H1 (cell line): ENCODE results near the gene GMNC. TPM values are rescaled to one million over a fixed set of nuclear protein-coding genes. Genes with fewer than 3 reads are reported as not detected.

Experiments
- CTCF ChIA-PET: fragments of 300-600 bp; sonication (Branson Sonifier 250); formaldehyde crosslinking; loops from one replicate; lab custom pipeline; 2021; ENCODE audit not compliant: partially characterized antibody; lab: Charles Lee
- POLR2A ChIA-PET: fragments of 300-600 bp; sonication (Branson Sonifier 250); formaldehyde crosslinking; loops from one replicate; lab custom pipeline; 2021; ENCODE audit warnings: inconsistent platforms; ENCODE audit not compliant: partially characterized antibody; lab: Charles Lee
- DNase-seq, 2 experiments: peaks; one replicate each; pipeline versions ENCODE4 v3.0.0 to v3.0.0-alpha.2; 2010 to 2022; ENCODE audit warnings: low spot score in 2 of 2, low read depth in 1 of 2, mixed read lengths in 1 of 2
- FAIRE-seq: peaks from 2 replicates; lab custom pipeline; 2011; peaks lifted over from hg19 to GRCh38; lab: Jason Lieb, UNC
- H2AFZ ChIP-seq: 2 replicates; pipeline ENCODE4 v1.8.1; 2012; ENCODE audit warnings: low read length, inconsistent platforms
- H2AK5ac ChIP-seq: 2 replicates; pipeline ENCODE4 v1.6.1; 2013; ENCODE audit warnings: low read depth, low read length
- H2BK120ac ChIP-seq: replicated peaks from 2 replicates; pipeline ENCODE3; 2013; ENCODE audit warnings: low read depth, low read length, inconsistent platforms
- H2BK12ac ChIP-seq: 2 replicates; pipeline ENCODE4 v1.6.1; 2013; ENCODE audit warnings: low read depth, low read length
- H2BK15ac ChIP-seq: 2 replicates; pipeline ENCODE4 v1.6.1; 2013; ENCODE audit warnings: low read length
- H2BK20ac ChIP-seq: 2 replicates; pipeline ENCODE4 v1.6.1; 2013; ENCODE audit warnings: low read length
- H2BK5ac ChIP-seq: 2 replicates; pipeline ENCODE4 v1.6.1; 2013; ENCODE audit warnings: low read depth, low read length
- H3K14ac ChIP-seq: 2 replicates; pipeline ENCODE4 v1.6.1; 2013; ENCODE audit warnings: inconsistent platforms; ENCODE audit not compliant: insufficient read length
- H3K18ac ChIP-seq: 2 replicates; pipeline ENCODE4 v1.6.1; 2013; ENCODE audit warnings: low read length; ENCODE audit errors: extremely low read depth
- H3K23ac ChIP-seq: 2 replicates; pipeline ENCODE4 v1.6.1; 2013; ENCODE audit warnings: inconsistent platforms; ENCODE audit not compliant: insufficient read length
- H3K23me2 ChIP-seq: 2 replicates; pipeline ENCODE4 v1.6.1; 2013; ENCODE audit warnings: low read depth, low read length
- H3K27ac ChIP-seq: 2 replicates; pipeline ENCODE4 v1.6.1; 2011; ENCODE audit warnings: low read depth, low read length, inconsistent platforms
- H3K27me3 ChIP-seq, 4 experiments: replicated peaks in 1 of 4; 1 replicate in 1 of 4; 2 replicates in 3 of 4; pipeline versions ENCODE4 v1.6.1 to v1.8.1; 2011 to 2013; ENCODE audit warnings: low read length in 3 of 4, mild to moderate bottlenecking in 3 of 4, inconsistent platforms in 2 of 4, mixed read lengths in 2 of 4, moderate library complexity in 1 of 4; ENCODE audit not compliant: control insufficient read depth in 3 of 4, insufficient read depth in 3 of 4; ENCODE audit errors: extremely low read depth in 1 of 4
- H3K36me3 ChIP-seq, 4 experiments: 2 replicates each; pipeline versions ENCODE4 v1.6.1 to v1.8.1; 2011 to 2013; ENCODE audit warnings: mild to moderate bottlenecking in 4 of 4, low read length in 3 of 4, moderate library complexity in 2 of 4, control low read depth in 1 of 4, inconsistent platforms in 1 of 4; ENCODE audit not compliant: insufficient read depth in 4 of 4, control insufficient read depth in 2 of 4
- H3K4ac ChIP-seq: replicated peaks from 2 replicates; pipeline ENCODE3; 2013; ENCODE audit warnings: low read length, low read depth, mixed read lengths, inconsistent platforms; ENCODE audit not compliant: insufficient read length
- H3K4me1 ChIP-seq, 4 experiments: replicated peaks in 1 of 4; 1 replicate in 1 of 4; 2 replicates in 3 of 4; pipeline versions ENCODE4 v1.6.1 to v1.8.1; 2011 to 2013; ENCODE audit warnings: low read length in 3 of 4, inconsistent platforms in 2 of 4, mixed read lengths in 1 of 4; ENCODE audit not compliant: insufficient read depth in 4 of 4, control insufficient read depth in 3 of 4
- H3K4me2 ChIP-seq, 2 experiments: 2 replicates each; pipeline versions ENCODE4 v1.6.1 to v1.8.1; 2011 to 2013; ENCODE audit warnings: low read depth in 2 of 2, low read length in 2 of 2, control low read depth in 1 of 2, inconsistent platforms in 1 of 2, mild to moderate bottlenecking in 1 of 2; ENCODE audit not compliant: insufficient read depth in 1 of 2
- H3K4me3 ChIP-seq, 4 experiments: fragments of 200-600, 300-600 bp in 1 of 4; sonication (generic), shearing (Covaris generic), sonication (Bioruptor Twin) in 1 of 4; 2 replicates each; pipeline versions ENCODE4 v1.5.1 to v1.8.1; 2011 to 2016; ENCODE audit warnings: low read length in 4 of 4, low read depth in 3 of 4, control low read depth in 2 of 4, inconsistent platforms in 2 of 4, mild to moderate bottlenecking in 2 of 4, mixed read lengths in 1 of 4, moderate library complexity in 1 of 4; ENCODE audit not compliant: insufficient read depth in 2 of 4; ENCODE audit errors: extremely low read depth in 1 of 4
- H3K56ac ChIP-seq: replicated peaks from 2 replicates; pipeline ENCODE3; 2013; ENCODE audit warnings: low read depth, mild to moderate bottlenecking, mixed read lengths, low read length, inconsistent platforms; ENCODE audit not compliant: insufficient read length
- H3K79me1 ChIP-seq: 2 replicates; pipeline ENCODE4 v1.6.1; 2013; ENCODE audit warnings: low read depth, low read length, control low read depth
- H3K79me2 ChIP-seq, 2 experiments: 2 replicates each; pipeline versions ENCODE4 v1.6.1 to v1.8.1; 2012 to 2013; ENCODE audit warnings: low read length in 2 of 2, mild to moderate bottlenecking in 2 of 2, inconsistent platforms in 1 of 2; ENCODE audit not compliant: insufficient read depth in 2 of 2, control insufficient read depth in 1 of 2
- H3K9ac ChIP-seq, 4 experiments: replicated peaks in 1 of 4; 1 replicate in 1 of 4; 2 replicates in 3 of 4; pipeline versions ENCODE4 v1.6.1 to v1.8.1; 2011 to 2013; ENCODE audit warnings: low read depth in 3 of 4, low read length in 3 of 4, control low read depth in 2 of 4, mild to moderate bottlenecking in 2 of 4, moderate library complexity in 2 of 4, inconsistent platforms in 1 of 4; ENCODE audit errors: extremely low read depth in 1 of 4
- H3K9me3 ChIP-seq, 2 experiments: 2 replicates each; pipeline versions ENCODE4 v1.6.1 to v1.8.1; 2012 to 2013; ENCODE audit warnings: mild to moderate bottlenecking in 2 of 2, moderate library complexity in 2 of 2, control low read depth in 1 of 2, inconsistent platforms in 1 of 2, low read depth in 1 of 2, low read length in 1 of 2, mixed read lengths in 1 of 2; ENCODE audit not compliant: insufficient read depth in 2 of 2
- H4K20me1 ChIP-seq, 2 experiments: replicated peaks in 1 of 2; 2 replicates each; pipeline versions ENCODE3 to v1.8.1; 2011 to 2013; ENCODE audit warnings: inconsistent platforms in 2 of 2, low read length in 2 of 2, mild to moderate bottlenecking in 1 of 2; ENCODE audit not compliant: insufficient read depth in 2 of 2, control insufficient read depth in 1 of 2
- H4K5ac ChIP-seq: 2 replicates; pipeline ENCODE4 v1.6.1; 2013; ENCODE audit warnings: low read length, low read depth, mixed read lengths, inconsistent platforms; ENCODE audit not compliant: insufficient read length
- H4K8ac ChIP-seq: 2 replicates; pipeline ENCODE4 v1.8.0; 2013; ENCODE audit warnings: mild to moderate bottlenecking, moderate library complexity, low read length, inconsistent platforms; ENCODE audit not compliant: insufficient read depth; ENCODE audit errors: extremely low read depth
- H4K91ac ChIP-seq: replicated peaks from 2 replicates; pipeline ENCODE3; 2013; ENCODE audit warnings: low read length, mixed read lengths, inconsistent platforms; ENCODE audit not compliant: insufficient read length
- GABPA ChIP-seq: IDR thresholded peaks from 2 replicates; pipeline ENCODE4 v1.6.1; 2011; ENCODE audit warnings: mild to moderate bottlenecking, low read length, moderate library complexity, borderline replicate concordance; ENCODE audit not compliant: insufficient read depth
- POLR2AphosphoS5 ChIP-seq: IDR thresholded peaks from 2 replicates; pipeline ENCODE4 v1.6.1; 2011; ENCODE audit warnings: low read depth, low read length
- WGBS, 2 experiments: shearing (Covaris generic) in 1 of 2; methylation state at CpG; one replicate each; pipeline versions ENCODE4 v1.1.6 to v1.1.7; 2013 to 2015; ENCODE audit warnings: low lambda C conversion rate in 2 of 2, mixed read lengths in 2 of 2, inconsistent platforms in 1 of 2, low coverage in 1 of 2, missing lambda C conversion rate in 1 of 2; ENCODE audit not compliant: insufficient replicate concordance in 2 of 2, insufficient coverage in 1 of 2, insufficient read length in 1 of 2; ENCODE audit errors: extremely low coverage in 1 of 2, missing lambda C conversion rate in 1 of 2; 5-methylcytosine and 5-hydroxymethylcytosine counted together
- polyA plus RNA-seq, 7 experiments: library from polyadenylated mRNA; depleted of rRNA in 3 of 7; stranded (reverse) in 5 of 7; unstranded in 2 of 7; fragments of >200 nt in 5 of 7; fragments of 200-250 nt in 2 of 7; gene quantifications; 1 replicate in 5 of 7; 2 replicates in 1 of 7; 4 replicates in 1 of 7; pipeline versions ENCODE4 v1.2.1 to v1.2.3, GENCODE V29; 2011 to 2013; ENCODE audit warnings: missing spikeins in 2 of 7, mixed read lengths in 2 of 7
- total RNA-seq: library from RNA; stranded (reverse); fragmentation: NEBNext Ultra II Directional; extraction: Animal tissue kit (Norgen Biotek cat#: 25700); gene quantifications from 2 replicates; pipeline ENCODE4 v1.2.1, GENCODE V29; 2021

GMNC gene
- total and polyA plus RNA-seq, 2 of the 8 experiments (the other 6 are each of a cell fraction or from before 2014, with no cell fraction given) = 0.05 to 0.24 TPM

GRCh38 chr3:190855151-190855550 is 7.3 kb downstream of the GMNC start:
- no peak overlapping the region for H2AK5ac ChIP-seq
- H3K9me3 ChIP-seq = no peaks in the 10 kb centered on the region
- peaks cover 0 to 2% (median 0%) of the 10 kb centered on the region in 4 experiments; a peak in 4 of 7 replicates for H3K4me1 ChIP-seq
- H3K36me3 ChIP-seq = no peaks in the 10 kb centered on the region
- no peak overlapping the region for H4K91ac ChIP-seq
- no peak overlapping the region for H2BK5ac ChIP-seq
- H3K4me2 ChIP-seq = no peak overlapping the region
- H3K23me2 ChIP-seq = no peaks in the 10 kb centered on the region
- ChIA-PET POLR2A (no interaction called here), CTCF (interaction anchor here (1.0 to 1.5 kb wide), 6 partner anchors 11 to 154 kb away, joined by 3 to 5 read pairs (median 3); no protein-coding TSS in a partner anchor)
- H3K14ac ChIP-seq = no peak overlapping the region
- H3K56ac ChIP-seq = no peak overlapping the region
- no peak overlapping the region for H2BK15ac ChIP-seq
- no peak for DNase-seq
- H2BK20ac ChIP-seq = no peak overlapping the region
- peaks cover 1 to 18% (median 10%) of the 10 kb centered on the region in 4 experiments for H3K27me3 ChIP-seq
- H3K18ac ChIP-seq = no peak overlapping the region
- H2BK120ac ChIP-seq = no peak overlapping the region
- no peaks in the 10 kb centered on the region for H4K20me1 ChIP-seq
- H3K27ac ChIP-seq = no peak overlapping the region
- H4K8ac ChIP-seq = no peak overlapping the region
- 15% methylated on average over 3 of the region's 3 CpGs; no CpG with 5 or more reads in 1 of the 2 experiments for WGBS, 2 experiments
- no peak overlapping the region for H4K5ac ChIP-seq
- FAIRE-seq = no peak
- H2AFZ ChIP-seq = no peak overlapping the region
- H3K4ac ChIP-seq = no peak overlapping the region
- no peak overlapping the region for H3K9ac ChIP-seq
- no peaks in the 10 kb centered on the region for H3K79me2 ChIP-seq
- no peak overlapping the region for H3K4me3 ChIP-seq
- H3K79me1 ChIP-seq = no peaks in the 10 kb centered on the region
- H3K23ac ChIP-seq = no peak overlapping the region
- no peak overlapping the region for H2BK12ac ChIP-seq
- TF ChIP-seq POLR2AphosphoS5 (peak; percentile 89), GABPA (no peak)
